Motor neuron (in vitro differentiated cells): Measurements from ENCODE around the gene SLIRP. TPM values are rescaled to one million over a fixed set of nuclear protein-coding genes. Genes with fewer than 3 reads are reported as not detected.

Source experiments
- ATAC-seq, 8 experiments: fragments of 200-7000 bp; cut with Tn5 transposase; replicated peaks in 6 of 8; 2 replicates each; pipeline ENCODE4 v1.8.0; 2021; ENCODE audit warnings: mild to moderate bottlenecking in 8 of 8, moderate library complexity in 8 of 8
- H3K27ac ChIP-seq, 2 donors: fragments of 250-450 bp; sonication (Bioruptor Pico); 2 replicates each; pipeline ENCODE4 v1.9.0; 2021; ENCODE audit warnings: antibody characterized with exemption in 2 of 2, mild to moderate bottlenecking in 2 of 2, moderate library complexity in 1 of 2
- H3K4me1 ChIP-seq, 2 donors: fragments of 250-450 bp; sonication (Bioruptor Pico); replicated peaks in 1 of 2; 2 replicates each; pipeline ENCODE4 v1.6.1; 2021; ENCODE audit warnings: antibody characterized with exemption in 2 of 2, mild to moderate bottlenecking in 2 of 2, moderate library complexity in 1 of 2
- H3K4me3 ChIP-seq, 5 donors: fragments of 250-450 bp; sonication (Bioruptor Pico); 2 replicates each; pipeline ENCODE4 v1.9.0; 2021; ENCODE audit warnings: antibody characterized with exemption in 5 of 5, mild to moderate bottlenecking in 5 of 5, moderate library complexity in 4 of 5
- WGBS, 10 experiments: fragments of 450-650 bp; shearing (Covaris generic); methylation state at CpG; one replicate each; pipeline ENCODE4 v1.0.0; 2022; 5-methylcytosine and 5-hydroxymethylcytosine counted together
- in situ Hi-C, 9 experiments: fragments of 400-800 bp; cut with MboI; loops; one replicate each; pipeline ENCODE4 v1.15.0; 2021; ENCODE audit warnings: low sequenced_read_pairs in 9 of 9, low pct_unique_long_range_greater_than_20kb in 2 of 9; ENCODE audit not compliant: unreplicated experiment in 9 of 9
- total RNA-seq, 8 experiments: library from RNA; unstranded; fragments of 300-600 nt; gene quantifications; 2 replicates each; pipeline versions ENCODE4 v1.2.3 to v1.2.4, GENCODE V29; 2022

SLIRP gene
- total RNA-seq, 8 experiments from 2014 or later, result 236 to 815 (median 405) TPM

GRCh38 chr14:77760381-77761204 is 52.7 kb downstream of the SLIRP start, which contains the start of gene SNW1:
Gene SNW1, minus strand, starts transcription at chr14:77761156. Its CDS starts 29 bp downstream, at chr14:77761127.
- peaks cover 6 to 11% of the 10 kb centered on the region in 2 donors for H3K4me1 ChIP-seq
- WGBS, 10 experiments, result 0 to 3% (median 0%) methylated on average over 1 to 19 of the region's 60 CpGs; no CpG with 5 or more reads in 1 of the 10 experiments
- in situ Hi-C loops, result no loop called here
- peak within 1 kb of the TSS; percentile 90 for H3K27ac ChIP-seq
- peak; percentile 82 to 95 (median 92) for ATAC-seq
- H3K4me3 ChIP-seq, result peak within 1 kb of the TSS; percentile 69 to 85 (median 76)

- peak in 7 of 8 experiments; percentile 8 to 27 (median 11) for ATAC-seq
- peaks cover 6 to 11% of the 10 kb centered on the region in 2 donors for H3K4me1 ChIP-seq
- H3K4me3 ChIP-seq, result peak overlapping the region; percentile 69 to 85 (median 76)
- in situ Hi-C loops, result no loop called here
- peak overlapping the region; percentile 90 for H3K27ac ChIP-seq
- WGBS, 10 experiments, result 0 to 15% (median 1%) methylated on average over 2 to 19 of the region's 24 CpGs; no CpG with 5 or more reads in 2 of the 10 experiments
Observed at GRCh38 chr14:77761205-77761931, 53.5 kb downstream of the SLIRP start.

- Histone ChIP-seq H3K27ac (no peak overlapping the region), H3K4me3 (no peak overlapping the region), H3K4me1 (peaks cover 6 to 11% of the 10 kb centered on the region in 2 donors)
- in situ Hi-C loops, result no loop called here
- 0 to 33% (median 11%) methylated on average over 1 of the region's 1 CpG; no CpG with 5 or more reads in 1 of the 10 experiments for WGBS, 10 experiments
- ATAC-seq, result no peak
Observed at GRCh38 chr14:77763316-77763715, 55.4 kb downstream of the SLIRP start.

GRCh38 chr14:77763978-77764377 is 56.1 kb downstream of the SLIRP start:
- in situ Hi-C loops, result no loop called here
- H3K4me1 ChIP-seq, result peaks cover 6 to 11% of the 10 kb centered on the region in 2 donors
- no peak for ATAC-seq
- no peak overlapping the region for H3K4me3 ChIP-seq
- no peak overlapping the region for H3K27ac ChIP-seq
- 20 to 100% (median 86%) methylated on average over 1 to 3 of the region's 3 CpGs; no CpG with 5 or more reads in 1 of the 10 experiments for WGBS, 10 experiments

Other genes starting within 250 kb of the SLIRP start
- 10 to 100 TPM in 1 of 8 experiments, 1 to 10 TPM in 3, under 1 TPM in 4; 0.17 to 19.0 (median 0.92) TPM for gene ISM2, start 209.3 kb upstream of the SLIRP start, total RNA-seq
- gene SPTLC2, start 91.5 kb upstream of the SLIRP start, total RNA-seq, result 10 to 100 TPM; 14.5 to 46.9 (median 20.0) TPM
- 10 to 100 TPM in 7 of 8 experiments, 1 to 10 TPM in 1; 9.9 to 15.1 (median 11.8) TPM for gene ALKBH1, start 80 bp upstream of the SLIRP start, total RNA-seq
- gene SNW1, start 53.1 kb downstream of the SLIRP start, total RNA-seq, result 10 to 100 TPM; 56.0 to 75.6 (median 66.9) TPM
- 10 to 100 TPM in 1 of 8 experiments, 1 to 10 TPM in 7; 4.1 to 13.1 (median 5.3) TPM for gene ADCK1, start 92.0 kb downstream of the SLIRP start, total RNA-seq